Measurements from ENCODE around the gene BCL11B.
"Not testable (repeated sequence)": the region's sequence is repeated elsewhere in the genome, so short reads cannot be mapped to it uniquely, and the experiment has no call there.

BCL11B gene

GRCh38 chr14:99231161-99231849, 40.7 kb downstream of the BCL11B start:
- DNase-seq (ENCODE audit: insufficient read length, low spot score) (no peak), FAIRE-seq (no peak)
- TF ChIP-seq CTCF (IDR thresholded peaks at IDR 0.05; ENCODE audit: insufficient read depth, missing control alignments): no peak

GRCh38 chr14:99230208-99231151, 41.5 kb downstream of the BCL11B start:
- FAIRE-seq: no peak
- no peak for TF ChIP-seq CTCF (IDR thresholded peaks at IDR 0.05; ENCODE audit: insufficient read depth, missing control alignments)

GRCh38 chr14:99229654-99230207, 42.3 kb downstream of the BCL11B start:
- FAIRE-seq (no peak), DNase-seq (ENCODE audit: insufficient read length, low spot score) (no peak)
- no peak for TF ChIP-seq CTCF (IDR thresholded peaks at IDR 0.05; ENCODE audit: insufficient read depth, missing control alignments)

More at GRCh38 chr14:99230208-99231151, 41.5 kb downstream of the BCL11B start:
- no peak for DNase-seq (ENCODE audit: insufficient read length, low spot score)

GRCh38 chr14:99228760-99229159, 43.2 kb downstream of the BCL11B start:
- FAIRE-seq; DNase-seq (ENCODE audit: insufficient read length, low spot score): not testable (repeated sequence)

- no peak for DNase-seq (ENCODE audit: insufficient read length, low spot score)
- FAIRE-seq: no peak
- no peak for TF ChIP-seq CTCF (IDR thresholded peaks at IDR 0.05; ENCODE audit: insufficient read depth, missing control alignments)
These were observed 45.3 kb downstream of the BCL11B start for GRCh38 chr14:99226687-99227086.

- DNase-seq (ENCODE audit: insufficient read length, low spot score): no peak
- no peak for TF ChIP-seq CTCF (IDR thresholded peaks at IDR 0.05; ENCODE audit: insufficient read depth, missing control alignments)
- FAIRE-seq: no peak
These were observed 46.4 kb downstream of the BCL11B start for GRCh38 chr14:99225436-99226203.

GRCh38 chr14:99224948-99225347, 47.0 kb downstream of the BCL11B start:
- no peak for DNase-seq (ENCODE audit: insufficient read length, low spot score)
- TF ChIP-seq CTCF (IDR thresholded peaks at IDR 0.05; ENCODE audit: insufficient read depth, missing control alignments): no peak
- no peak for FAIRE-seq

Measured in D721Med (cell line).